Left lung (tissue), 10 donors: ENCODE measurements around the gene GATA1. TPM values are rescaled to one million over a fixed set of nuclear protein-coding genes. Genes with fewer than 3 reads are reported as not detected.

ENCODE experiments used
- ATAC-seq: fragments of 200-7000 bp; cut with Tn5 transposase; one replicate; pipeline ENCODE4 v1.9.1; 2020; ENCODE audit warnings: moderate library complexity
- DNase-seq, 4 donors: peaks; one replicate each; pipeline ENCODE4 v3.0.0-alpha.2; 2013 to 2020
- H3K27ac ChIP-seq, 2 donors: fragments of 200-600 bp; sonication (generic) in 1 of 2; one replicate each; pipeline versions ENCODE4 v1.5.0 to v1.8.0; 2020 to 2021
- H3K27me3 ChIP-seq, 2 donors: fragments of 200-600 bp; sonication (generic) in 1 of 2; one replicate each; pipeline versions ENCODE4 v1.5.0 to v1.8.0; 2020 to 2021
- H3K36me3 ChIP-seq, 2 donors: fragments of 200-600 bp; sonication (generic) in 1 of 2; one replicate each; pipeline versions ENCODE4 v1.5.0 to v1.8.0; 2020 to 2021
- H3K4me1 ChIP-seq, 2 donors: fragments of 200-600 bp; one replicate each; pipeline ENCODE4 v1.8.0; 2021
- H3K4me3 ChIP-seq, 2 donors: fragments of 200-600 bp; sonication (generic) in 1 of 2; one replicate each; pipeline versions ENCODE4 v1.5.0 to v1.8.0; 2020 to 2021; ENCODE audit warnings: mild to moderate bottlenecking in 1 of 2
- H3K9me3 ChIP-seq, 2 donors: fragments of 200-600 bp; sonication (generic) in 1 of 2; one replicate each; pipeline versions ENCODE4 v1.5.0 to v1.8.0; 2020 to 2021
- intact Hi-C, 2 donors: fragments of 100-400 bp; cut with DNase I; formaldehyde crosslinking; loops; one replicate each; pipeline versions ENCODE4 v1.11.2 to v1.14.2; 2022
- polyA plus RNA-seq, 6 donors: library from polyadenylated mRNA; unstranded; fragments of 120-200 nt; gene quantifications; one replicate each; pipeline ENCODE4 v1.2.1, GENCODE V29; 2013; ENCODE audit not compliant: insufficient read length in 6 of 6
- total RNA-seq, 2 donors: library from RNA; stranded (reverse); fragmentation: NEBNext Ultra II Directional; extraction: Animal tissue kit (Norgen Biotek cat#: 25700); gene quantifications; one replicate each; pipeline ENCODE4 v1.2.1, GENCODE V29; 2021
- TF ChIP-seq, protein P1 (sequence below), 2 donors: fragments of 200-600 bp; sonication (generic) in 1 of 2; IDR thresholded peaks; one replicate each; pipeline versions ENCODE4 v1.5.0 to v1.8.0; 2021; ENCODE audit warnings: antibody characterized with exemption in 2 of 2
- donor health status: DM: no; HTN: yes; CAD: no.
- donor health status: DM: no; HTN: no; CAD: no.

GATA1 gene
- total and polyA plus RNA-seq, 8 donors: 0.47 to 1.3 (median 0.77) TPM

DNA sequence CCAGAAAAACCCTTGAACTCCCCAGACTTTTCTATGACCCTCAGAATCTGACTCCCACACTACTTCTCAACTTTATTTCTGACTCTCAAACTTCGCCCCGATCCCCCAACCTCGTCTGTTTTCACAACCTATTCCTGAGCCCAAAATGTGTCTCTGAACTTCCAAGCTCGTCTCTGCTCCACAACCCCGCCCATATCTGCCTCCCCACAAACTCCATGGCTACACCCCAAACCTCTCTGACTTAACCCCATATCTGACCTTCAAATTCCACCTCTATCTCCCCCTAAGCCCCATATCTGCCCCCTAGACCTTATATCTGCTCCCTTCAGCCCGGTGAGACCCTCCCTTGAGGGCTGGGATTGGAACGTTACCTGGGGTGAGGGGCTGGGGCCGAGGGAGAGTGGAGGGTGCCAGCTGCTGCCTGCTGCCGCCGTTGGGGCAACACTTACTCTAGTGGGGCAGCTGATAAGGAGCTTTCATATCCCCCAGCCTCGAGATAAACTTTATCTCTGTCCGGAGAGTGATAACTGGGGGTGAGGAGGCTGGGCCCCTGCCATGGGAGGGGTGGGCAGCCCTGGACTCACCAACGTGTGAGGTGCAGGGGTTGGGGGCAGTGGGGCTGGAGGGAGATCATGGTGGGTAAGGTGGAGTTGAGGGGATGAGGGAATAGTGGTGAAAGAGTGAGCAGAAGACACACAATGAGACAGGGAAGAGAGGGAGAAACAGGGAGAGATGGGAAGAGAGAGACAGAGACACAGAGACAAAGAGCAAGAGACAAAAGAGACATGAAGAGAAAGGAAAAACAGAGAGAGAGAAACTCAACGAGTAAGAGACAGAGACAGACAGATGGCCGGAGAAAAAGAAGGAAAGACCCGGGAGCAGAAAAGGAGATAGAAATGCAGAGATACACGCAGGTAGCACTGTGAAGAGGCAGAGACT lies 1.4 kb downstream of the GATA1 start:
- no peak for DNase-seq
- ATAC-seq: no peak
- no peaks in the 10 kb centered on the region for H3K27me3 ChIP-seq
- no peak overlapping the region for H3K27ac ChIP-seq
- H3K4me3 ChIP-seq: no peak overlapping the region
- intact Hi-C loops: no loop called here
- H3K4me1 ChIP-seq: no peaks in the 10 kb centered on the region
- H3K9me3 ChIP-seq: no peaks in the 10 kb centered on the region
- TF ChIP-seq, protein P1, sequence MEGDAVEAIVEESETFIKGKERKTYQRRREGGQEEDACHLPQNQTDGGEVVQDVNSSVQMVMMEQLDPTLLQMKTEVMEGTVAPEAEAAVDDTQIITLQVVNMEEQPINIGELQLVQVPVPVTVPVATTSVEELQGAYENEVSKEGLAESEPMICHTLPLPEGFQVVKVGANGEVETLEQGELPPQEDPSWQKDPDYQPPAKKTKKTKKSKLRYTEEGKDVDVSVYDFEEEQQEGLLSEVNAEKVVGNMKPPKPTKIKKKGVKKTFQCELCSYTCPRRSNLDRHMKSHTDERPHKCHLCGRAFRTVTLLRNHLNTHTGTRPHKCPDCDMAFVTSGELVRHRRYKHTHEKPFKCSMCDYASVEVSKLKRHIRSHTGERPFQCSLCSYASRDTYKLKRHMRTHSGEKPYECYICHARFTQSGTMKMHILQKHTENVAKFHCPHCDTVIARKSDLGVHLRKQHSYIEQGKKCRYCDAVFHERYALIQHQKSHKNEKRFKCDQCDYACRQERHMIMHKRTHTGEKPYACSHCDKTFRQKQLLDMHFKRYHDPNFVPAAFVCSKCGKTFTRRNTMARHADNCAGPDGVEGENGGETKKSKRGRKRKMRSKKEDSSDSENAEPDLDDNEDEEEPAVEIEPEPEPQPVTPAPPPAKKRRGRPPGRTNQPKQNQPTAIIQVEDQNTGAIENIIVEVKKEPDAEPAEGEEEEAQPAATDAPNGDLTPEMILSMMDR (IDR thresholded peaks at IDR 0.05): no peak
- H3K36me3 ChIP-seq: no peaks in the 10 kb centered on the region

DNA sequence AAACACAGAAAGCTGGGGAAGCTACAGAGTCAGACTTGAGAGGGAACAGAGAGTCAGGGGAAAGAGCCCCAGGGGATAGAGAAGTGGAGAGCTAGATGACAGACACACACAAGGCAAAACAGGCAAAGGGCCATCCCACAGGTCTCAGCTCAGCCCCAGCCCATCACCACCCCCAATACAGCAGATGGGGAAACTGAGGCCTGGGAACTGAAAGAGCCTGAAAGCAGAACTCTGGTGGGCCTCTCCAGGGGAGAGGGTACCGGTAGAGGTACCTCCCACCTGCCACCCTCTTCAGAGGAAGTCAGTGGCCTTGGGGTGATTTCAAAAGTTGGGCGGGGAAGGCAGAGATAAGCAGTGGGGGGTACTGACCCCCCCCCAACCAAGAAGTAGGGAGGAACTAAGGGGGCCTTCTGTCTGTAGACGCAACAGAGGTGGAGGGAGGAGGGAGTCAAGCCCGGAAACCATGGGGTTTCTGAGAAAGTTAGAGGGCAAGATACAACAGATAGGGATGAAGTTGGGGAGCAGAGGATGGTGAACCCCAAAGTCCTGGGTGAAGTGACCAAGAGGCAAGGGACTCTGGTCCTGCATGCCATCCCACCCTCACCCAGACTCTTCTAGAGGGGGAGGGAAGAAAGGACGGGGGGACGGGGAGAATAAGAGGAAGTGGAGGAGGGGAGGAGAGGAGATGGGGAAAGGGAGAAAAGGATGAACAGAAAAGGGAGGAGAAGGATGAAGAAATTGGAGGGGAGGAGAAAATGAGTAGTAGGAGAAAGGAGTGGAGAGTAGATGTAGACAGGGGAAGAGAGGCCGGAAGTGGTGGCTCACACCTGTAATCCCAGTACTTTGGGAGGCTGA lies 3.2 kb downstream of the GATA1 start:
- TF ChIP-seq, protein P1 (IDR thresholded peaks at IDR 0.05): no peak
- Histone ChIP-seq H3K4me1 (no peaks in the 10 kb centered on the region), H3K27me3 (no peaks in the 10 kb centered on the region), H3K27ac (no peak overlapping the region), H3K36me3 (no peaks in the 10 kb centered on the region), H3K4me3 (no peak overlapping the region), H3K9me3 (no peaks in the 10 kb centered on the region)
- DNase-seq (no peak), ATAC-seq (no peak)
- intact Hi-C loops: no loop called here

- no peaks in the 10 kb centered on the region for H3K4me1 ChIP-seq
- no peaks in the 10 kb centered on the region for H3K9me3 ChIP-seq
- H3K4me3 ChIP-seq: no peak overlapping the region
- TF ChIP-seq, protein P1 (IDR thresholded peaks at IDR 0.05): no peak
- H3K27me3 ChIP-seq: no peaks in the 10 kb centered on the region
- no peak overlapping the region for H3K27ac ChIP-seq
- intact Hi-C loops: no loop called here
- ATAC-seq: no peak
- no peaks in the 10 kb centered on the region for H3K36me3 ChIP-seq
- no peak for DNase-seq
Measured at GRCh38 chrX:48790477-48790876, 4.1 kb downstream of the GATA1 start.

DNA sequence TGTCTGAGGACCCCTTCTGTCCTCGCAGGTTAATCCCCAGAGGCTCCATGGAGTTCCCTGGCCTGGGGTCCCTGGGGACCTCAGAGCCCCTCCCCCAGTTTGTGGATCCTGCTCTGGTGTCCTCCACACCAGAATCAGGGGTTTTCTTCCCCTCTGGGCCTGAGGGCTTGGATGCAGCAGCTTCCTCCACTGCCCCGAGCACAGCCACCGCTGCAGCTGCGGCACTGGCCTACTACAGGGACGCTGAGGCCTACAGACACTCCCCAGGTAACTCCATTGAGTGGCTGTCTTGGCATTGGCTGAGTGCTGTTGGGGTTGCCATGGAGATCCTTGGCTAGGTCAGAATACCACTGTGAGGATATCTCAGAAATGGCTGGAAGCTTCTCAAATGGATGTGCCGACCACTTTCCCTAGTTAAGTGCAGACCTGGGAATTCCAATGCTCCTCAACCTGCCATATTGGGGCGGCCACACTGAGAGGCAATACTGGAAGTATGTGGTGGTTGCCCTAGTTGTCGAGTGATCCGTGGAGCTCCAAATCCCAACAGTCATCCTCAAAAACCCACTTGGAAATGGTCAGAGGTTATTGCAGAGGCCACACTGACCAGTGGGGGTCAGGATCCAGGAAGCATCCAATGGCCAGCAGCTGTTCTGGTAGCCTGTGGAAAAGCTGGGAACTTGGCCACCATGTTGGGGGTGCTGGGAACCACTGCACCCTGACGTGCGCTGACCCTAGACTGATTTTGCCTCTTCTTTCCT lies 4.9 kb downstream of the GATA1 start:
- TF ChIP-seq, protein P1 (IDR thresholded peaks at IDR 0.05): no peak
- Histone ChIP-seq H3K27ac (no peak overlapping the region), H3K9me3 (no peaks in the 10 kb centered on the region), H3K4me1 (no peaks in the 10 kb centered on the region), H3K36me3 (no peaks in the 10 kb centered on the region), H3K4me3 (no peak overlapping the region), H3K27me3 (no peaks in the 10 kb centered on the region)
- DNase-seq (no peak), ATAC-seq (no peak)
- intact Hi-C loops: no loop called here
